SK-N-SH treated with all-trans-retinoic acid at 6 μM for 48 hours (cell line): Measurements from ENCODE around the gene LPP.

Experiments
- ATAC-seq: fragments of 200-7000 bp; cut with Tn5 transposase; 3 replicates; pipeline ENCODE4 v1.9.1; 2020; ENCODE audit warnings: mild to moderate bottlenecking, moderate library complexity
- ARNTL ChIP-seq: fragments of 450-650 bp; formaldehyde crosslinking; IDR thresholded peaks from 2 replicates; pipeline ENCODE4 v1.5.0; 2020; ENCODE audit warnings: low read depth, mild to moderate bottlenecking, moderate library complexity, borderline replicate concordance
- BACH2 ChIP-seq: fragments of 250-450 bp; sonication (Bioruptor Pico); IDR thresholded peaks from 2 replicates; pipeline ENCODE4 v1.9.0; 2021; ENCODE audit warnings: mild to moderate bottlenecking, borderline replicate concordance
- CREB5 ChIP-seq: fragments of 250-450 bp; sonication (Bioruptor Pico); IDR thresholded peaks from 2 replicates; pipeline ENCODE4 v1.5.1; 2020; ENCODE audit warnings: low read depth, mild to moderate bottlenecking, moderate library complexity
- CSDC2 ChIP-seq: fragments of 250-450 bp; sonication (Bioruptor Pico); IDR thresholded peaks from 2 replicates; pipeline ENCODE4 v1.5.0; 2020; ENCODE audit warnings: mild to moderate bottlenecking, moderate library complexity
- CSRNP3 ChIP-seq: fragments of 250-450 bp; sonication (Bioruptor Pico); IDR thresholded peaks from 2 replicates; pipeline ENCODE4 v1.5.1; 2021; ENCODE audit warnings: mild to moderate bottlenecking, moderate library complexity
- ESRRG ChIP-seq: fragments of 250-450 bp; sonication (Bioruptor Pico); IDR thresholded peaks from 2 replicates; pipeline ENCODE4 v1.6.1; 2021; ENCODE audit warnings: mild to moderate bottlenecking
- GLIS3 ChIP-seq: fragments of 250-450 bp; sonication (Bioruptor Pico); IDR thresholded peaks from 2 replicates; pipeline ENCODE4 v1.5.0; 2020; ENCODE audit warnings: mild to moderate bottlenecking, moderate library complexity
- ISL1 ChIP-seq: fragments of 250-450 bp; sonication (Bioruptor Pico); IDR thresholded peaks from 2 replicates; pipeline ENCODE4 v2.1.2; 2022; ENCODE audit warnings: mild to moderate bottlenecking, moderate library complexity
- OSR1 ChIP-seq: fragments of 250-450 bp; sonication (Bioruptor Pico); IDR thresholded peaks from 2 replicates; pipeline ENCODE4 v1.8.0; 2022; ENCODE audit warnings: moderate library complexity, mild to moderate bottlenecking, inconsistent platforms
- PATZ1 ChIP-seq: fragments of 250-450 bp; sonication (Bioruptor Pico); IDR thresholded peaks from 2 replicates; pipeline ENCODE4 v1.8.0; 2020; ENCODE audit warnings: mild to moderate bottlenecking, moderate library complexity, borderline replicate concordance
- RARB ChIP-seq: fragments of 250-450 bp; sonication (Bioruptor Pico); IDR thresholded peaks from 2 replicates; pipeline ENCODE4 v1.8.0; 2021; ENCODE audit warnings: mild to moderate bottlenecking, moderate library complexity
- SNAI2 ChIP-seq: fragments of 250-450 bp; sonication (Bioruptor Pico); IDR thresholded peaks from 2 replicates; pipeline ENCODE4 v1.5.0; 2020; ENCODE audit warnings: mild to moderate bottlenecking, moderate library complexity
- TCF4 ChIP-seq: fragments of 250-450 bp; sonication (Bioruptor Pico); IDR thresholded peaks from 2 replicates; pipeline ENCODE4 v1.8.0; 2021; ENCODE audit warnings: mild to moderate bottlenecking, moderate library complexity, borderline replicate concordance
- TOX ChIP-seq: fragments of 250-450 bp; sonication (Bioruptor Pico); IDR thresholded peaks from 2 replicates; pipeline ENCODE4 v1.8.0; 2021; ENCODE audit warnings: mild to moderate bottlenecking, moderate library complexity, borderline replicate concordance
- TSHZ2 ChIP-seq: fragments of 250-450 bp; sonication (Bioruptor Pico); IDR thresholded peaks from 2 replicates; pipeline ENCODE4 v1.5.0; 2020; ENCODE audit warnings: mild to moderate bottlenecking, moderate library complexity
- ZFP3 ChIP-seq: fragments of 250-450 bp; sonication (Bioruptor Pico); IDR thresholded peaks from 2 replicates; pipeline ENCODE4 v1.5.0; 2020; ENCODE audit warnings: mild to moderate bottlenecking, moderate library complexity
- ZFP30 ChIP-seq: fragments of 450-650 bp; formaldehyde crosslinking; IDR thresholded peaks from 2 replicates; pipeline ENCODE4 v1.5.0; 2022; ENCODE audit warnings: mild to moderate bottlenecking, moderate library complexity
- ZNF565 ChIP-seq: fragments of 450-650 bp; formaldehyde crosslinking; conservative IDR thresholded peaks from 2 replicates; pipeline ENCODE4 v1.5.0; 2020; ENCODE audit warnings: low read depth, mild to moderate bottlenecking, moderate library complexity
- ZNF70 ChIP-seq: fragments of 450-650 bp; formaldehyde crosslinking; IDR thresholded peaks from 2 replicates; pipeline ENCODE4 v1.5.0; 2020; ENCODE audit warnings: mild to moderate bottlenecking, moderate library complexity
- ZNF8 ChIP-seq: fragments of 450-650 bp; formaldehyde crosslinking; IDR thresholded peaks from 2 replicates; pipeline ENCODE4 v1.5.0; 2020; ENCODE audit warnings: mild to moderate bottlenecking, moderate library complexity

LPP gene

GRCh38 chr3:188580659-188581058 is 426.7 kb downstream of the LPP start:
- no peak for TF ChIP-seq SNAI2 (CRISPR knock-in tag)
- no peak for TF ChIP-seq ISL1 (CRISPR knock-in tag)
- no peak for TF ChIP-seq OSR1 (CRISPR knock-in tag)
- TF ChIP-seq TSHZ2 = no peak
- TF ChIP-seq TCF4 (CRISPR knock-in tag) = no peak
- no peak for TF ChIP-seq ZNF8 (CRISPR knock-in tag)
- TF ChIP-seq ZFP30 (CRISPR knock-in tag) = no peak
- TF ChIP-seq TOX (CRISPR knock-in tag) = no peak
- TF ChIP-seq PATZ1 (CRISPR knock-in tag) = no peak
- no peak for TF ChIP-seq ESRRG (CRISPR knock-in tag)
- no peak for TF ChIP-seq RARB (CRISPR knock-in tag)
- no peak for TF ChIP-seq ZNF565
- no peak for TF ChIP-seq ZNF70 (CRISPR knock-in tag)
- TF ChIP-seq CSDC2 (CRISPR knock-in tag) = no peak
- TF ChIP-seq CSRNP3 (CRISPR knock-in tag) = no peak
- TF ChIP-seq ZFP3 (CRISPR knock-in tag) = no peak
- TF ChIP-seq, all 23 proteins: peak for 0
- no peak for ATAC-seq

GRCh38 chr3:188581365-188581764 is 427.4 kb downstream of the LPP start:
- TF ChIP-seq TCF4 (CRISPR knock-in tag) = no peak
- TF ChIP-seq SNAI2 (CRISPR knock-in tag) = no peak
- TF ChIP-seq TOX (CRISPR knock-in tag) = no peak
- TF ChIP-seq BACH2 (CRISPR knock-in tag) = no peak
- no peak for TF ChIP-seq CREB5 (CRISPR knock-in tag)
- no peak for TF ChIP-seq RARB (CRISPR knock-in tag)
- TF ChIP-seq GLIS3 (CRISPR knock-in tag) = no peak
- no peak for TF ChIP-seq OSR1 (CRISPR knock-in tag)
- ATAC-seq = no peak

- no peak for TF ChIP-seq CREB5 (CRISPR knock-in tag)
- TF ChIP-seq RARB (CRISPR knock-in tag) = no peak
- no peak for TF ChIP-seq ARNTL
- no peak for ATAC-seq
These were observed 427.8 kb downstream of the LPP start for GRCh38 chr3:188581792-188582191.
